NCI-H69 (cell line): ENCODE measurements around the gene DTX1.
A peak's percentile ranks its signal among the peaks of the same experiment; 100 is the strongest.

Experiments used
- DNase-seq: peaks from one replicate; lab custom pipeline; 2025; lab: John Stamatoyannopoulos, UW

The DTX1 gene

GRCh38 chr12:113071135-113072112, 14.9 kb downstream of the DTX1 start:
- DNase-seq: peak; percentile 87

- peak; percentile 72 for DNase-seq
Observed at GRCh38 chr12:113072136-113072535, 15.6 kb downstream of the DTX1 start.

- no peak for DNase-seq
Observed at GRCh38 chr12:113073586-113073985, 17.1 kb downstream of the DTX1 start.

- DNase-seq: no peak
Observed at GRCh38 chr12:113075137-113075683, 18.7 kb downstream of the DTX1 start.

GRCh38 chr12:113077057-113077858, 20.7 kb downstream of the DTX1 start:
- DNase-seq: no peak

- no peak for DNase-seq
Observed at GRCh38 chr12:113077859-113078255, 21.3 kb downstream of the DTX1 start.

- peak; percentile 23 for DNase-seq
Observed at GRCh38 chr12:113081873-113082272, 25.3 kb downstream of the DTX1 start.

- no peak for DNase-seq
Observed at GRCh38 chr12:113082486-113083148, 26.1 kb downstream of the DTX1 start.

- DNase-seq: no peak
Observed at GRCh38 chr12:113083863-113084435, 27.4 kb downstream of the DTX1 start.

- DNase-seq: peak; percentile 53
Observed at GRCh38 chr12:113086249-113087164, 30.0 kb downstream of the DTX1 start.

GRCh38 chr12:113087193-113087592, 30.7 kb downstream of the DTX1 start:
- no peak for DNase-seq

GRCh38 chr12:113088037-113088436, 31.5 kb downstream of the DTX1 start:
- DNase-seq: no peak

GRCh38 chr12:113088971-113089756, 32.6 kb downstream of the DTX1 start:
- no peak for DNase-seq

- DNase-seq: no peak
Observed at GRCh38 chr12:113089839-113090238, 33.3 kb downstream of the DTX1 start.

GRCh38 chr12:113090740-113091139, 34.2 kb downstream of the DTX1 start:
- no peak for DNase-seq

GRCh38 chr12:113091506-113091905, 35.0 kb downstream of the DTX1 start:
- DNase-seq: no peak

GRCh38 chr12:113092607-113093408, 36.3 kb downstream of the DTX1 start:
- peak; percentile 26 for DNase-seq

GRCh38 chr12:113093409-113094101, 37.0 kb downstream of the DTX1 start:
- DNase-seq: no peak
